Esophagus muscularis mucosa (tissue), 4 donors: ENCODE data around the gene HDAC1.

Source experiments
- EP300 ChIP-seq: sonication (generic); formaldehyde crosslinking; IDR thresholded peaks from one replicate; pipeline ENCODE4 v1.6.1; 2017; ENCODE audit warnings: antibody characterized with exemption
- POLR2A ChIP-seq: fragments of 450-650 bp; IDR thresholded peaks from one replicate; pipeline ENCODE4 v1.6.1; 2017; ENCODE audit warnings: antibody characterized with exemption, moderate library complexity, mild to moderate bottlenecking, low read depth
- TF ChIP-seq, protein P1 (sequence below), 3 experiments: fragments of 200-600 bp in 2 of 3; fragments of 450-650 bp in 1 of 3; sonication (generic) in 2 of 3; IDR thresholded peaks; one replicate each; pipeline ENCODE4 v1.5.1; 2017 to 2019; ENCODE audit warnings: antibody characterized with exemption in 3 of 3, mild to moderate bottlenecking in 2 of 3, moderate library complexity in 1 of 3

DNA sequence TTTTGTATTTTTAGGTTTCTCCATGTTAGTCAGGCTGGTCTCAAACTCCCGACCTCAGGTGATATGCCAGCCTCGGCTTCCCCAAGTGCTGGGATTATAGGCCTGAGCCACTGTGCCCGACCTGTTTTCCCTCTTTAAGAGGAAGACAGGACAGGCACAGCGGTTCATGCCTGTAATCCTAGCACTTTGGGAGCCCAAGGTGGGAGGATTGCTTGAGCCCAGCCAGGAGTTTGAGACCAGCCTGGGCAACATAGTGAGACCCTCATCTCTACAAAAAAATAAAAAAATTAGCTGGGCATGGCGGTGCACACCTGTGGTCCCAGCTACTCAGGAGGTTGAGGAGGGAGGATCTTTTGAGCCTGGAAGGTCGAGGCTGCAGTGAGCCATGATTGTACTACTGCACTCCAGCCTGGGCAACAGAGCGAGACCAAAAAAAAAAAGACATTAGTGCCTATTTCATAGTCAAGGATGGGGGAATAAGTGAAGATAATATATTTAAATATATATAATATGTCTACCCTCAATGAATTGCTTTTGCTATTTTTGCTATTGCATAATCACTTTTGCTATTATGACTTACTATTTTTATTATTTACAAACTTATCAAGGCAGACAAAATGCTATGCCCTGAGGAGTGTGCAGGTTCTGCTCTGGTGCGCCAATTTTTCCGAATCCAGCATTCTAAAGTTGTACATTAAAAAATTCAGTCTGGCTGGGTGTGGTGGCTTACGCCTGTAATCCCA, 26.4 kb downstream of the HDAC1 start:
- TF ChIP-seq, protein P1, sequence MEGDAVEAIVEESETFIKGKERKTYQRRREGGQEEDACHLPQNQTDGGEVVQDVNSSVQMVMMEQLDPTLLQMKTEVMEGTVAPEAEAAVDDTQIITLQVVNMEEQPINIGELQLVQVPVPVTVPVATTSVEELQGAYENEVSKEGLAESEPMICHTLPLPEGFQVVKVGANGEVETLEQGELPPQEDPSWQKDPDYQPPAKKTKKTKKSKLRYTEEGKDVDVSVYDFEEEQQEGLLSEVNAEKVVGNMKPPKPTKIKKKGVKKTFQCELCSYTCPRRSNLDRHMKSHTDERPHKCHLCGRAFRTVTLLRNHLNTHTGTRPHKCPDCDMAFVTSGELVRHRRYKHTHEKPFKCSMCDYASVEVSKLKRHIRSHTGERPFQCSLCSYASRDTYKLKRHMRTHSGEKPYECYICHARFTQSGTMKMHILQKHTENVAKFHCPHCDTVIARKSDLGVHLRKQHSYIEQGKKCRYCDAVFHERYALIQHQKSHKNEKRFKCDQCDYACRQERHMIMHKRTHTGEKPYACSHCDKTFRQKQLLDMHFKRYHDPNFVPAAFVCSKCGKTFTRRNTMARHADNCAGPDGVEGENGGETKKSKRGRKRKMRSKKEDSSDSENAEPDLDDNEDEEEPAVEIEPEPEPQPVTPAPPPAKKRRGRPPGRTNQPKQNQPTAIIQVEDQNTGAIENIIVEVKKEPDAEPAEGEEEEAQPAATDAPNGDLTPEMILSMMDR (IDR thresholded peaks at IDR 0.05), result no peak
- no peak for TF ChIP-seq EP300
- no peak for TF ChIP-seq POLR2A
